Activated CD4-positive, alpha-beta T cell treated with anti-CD3 and anti-CD28 coated beads, Interleukin-2, amount 50 U/mL, for 4 hours (primary cell): ENCODE results near the gene ADIPOR2.
A peak's percentile ranks its signal among the peaks of the same experiment; 100 is the strongest.

ENCODE experiments used
- DNase-seq, 2 experiments: peaks; one replicate each; pipeline ENCODE4 v3.0.0-alpha.2; 2020

Gene ADIPOR2, protein sequence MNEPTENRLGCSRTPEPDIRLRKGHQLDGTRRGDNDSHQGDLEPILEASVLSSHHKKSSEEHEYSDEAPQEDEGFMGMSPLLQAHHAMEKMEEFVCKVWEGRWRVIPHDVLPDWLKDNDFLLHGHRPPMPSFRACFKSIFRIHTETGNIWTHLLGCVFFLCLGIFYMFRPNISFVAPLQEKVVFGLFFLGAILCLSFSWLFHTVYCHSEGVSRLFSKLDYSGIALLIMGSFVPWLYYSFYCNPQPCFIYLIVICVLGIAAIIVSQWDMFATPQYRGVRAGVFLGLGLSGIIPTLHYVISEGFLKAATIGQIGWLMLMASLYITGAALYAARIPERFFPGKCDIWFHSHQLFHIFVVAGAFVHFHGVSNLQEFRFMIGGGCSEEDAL

DNA sequence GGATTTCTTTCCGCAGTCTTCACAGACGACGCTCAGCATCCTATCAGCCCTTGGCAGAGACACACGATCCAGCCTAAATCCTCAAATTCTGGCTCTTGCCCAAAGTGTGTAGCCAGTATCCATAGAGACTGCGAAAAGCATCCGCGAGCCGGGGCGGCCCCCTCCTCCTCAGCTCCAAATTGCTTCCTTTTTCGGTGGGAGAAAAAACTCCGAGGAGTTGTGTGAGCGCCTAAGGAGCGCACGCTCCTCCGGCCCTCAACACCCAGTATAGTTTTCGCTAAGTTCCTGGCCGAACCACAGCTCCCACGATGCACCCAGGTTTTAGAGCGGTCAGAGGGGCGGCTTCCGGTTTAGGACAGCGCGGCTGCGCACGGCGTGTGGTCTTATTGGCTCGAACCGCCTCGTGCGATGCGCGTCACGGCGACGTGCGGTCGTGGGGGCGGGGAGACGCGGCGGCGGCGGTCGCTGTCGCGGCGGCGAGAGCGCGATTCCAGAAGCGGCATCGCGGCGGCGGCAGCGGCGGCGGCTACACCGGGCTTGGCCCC is at the start of gene ADIPOR2:
ADIPOR2 (plus strand) TSS at position 493 of the 545 bp plus-strand sequence. CDS start 63,274 bp downstream, outside the sequence.
- DNase-seq = peak; percentile 92

DNA sequence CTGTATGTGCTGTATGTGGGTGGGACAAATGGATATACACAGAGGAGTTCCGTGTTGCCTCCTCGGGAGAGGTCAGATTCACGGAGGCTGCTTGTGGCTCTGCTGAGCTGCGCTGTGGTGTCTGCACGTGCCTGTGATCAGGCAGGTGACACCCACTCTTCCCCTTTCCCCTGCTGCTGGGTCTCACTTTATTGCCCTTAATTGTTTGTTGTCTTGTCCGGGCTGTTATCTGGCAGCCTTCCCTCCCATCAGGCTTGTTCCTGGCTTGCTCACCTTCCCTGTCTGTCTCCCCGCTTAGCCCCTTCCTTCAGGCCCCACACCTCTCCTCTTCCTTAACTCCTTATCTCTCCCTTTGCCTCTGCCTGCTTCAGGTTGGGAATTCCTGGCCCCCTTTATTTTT is 48.4 kb upstream of the ADIPOR2 start:
- no peak for DNase-seq

DNA sequence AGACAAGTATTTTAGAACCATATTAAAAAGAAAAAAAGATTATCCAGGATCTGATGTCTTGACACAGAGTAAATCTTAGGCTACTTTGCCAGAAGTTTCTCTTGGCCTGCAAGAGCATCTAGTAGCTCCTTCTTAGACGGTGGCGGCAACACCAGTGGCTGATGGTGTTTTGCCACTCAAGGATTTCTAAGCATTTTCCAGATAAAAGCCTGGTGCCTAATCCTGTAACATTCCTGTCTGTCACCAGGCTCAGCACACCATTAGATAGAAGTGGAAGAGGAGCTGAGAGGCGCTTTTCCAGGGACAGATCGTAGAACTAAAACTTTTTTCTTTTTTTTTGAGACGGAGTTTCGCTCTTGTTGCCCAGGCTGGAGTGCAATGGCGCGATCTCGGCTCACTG is 47.8 kb upstream of the ADIPOR2 start:
- no peak for DNase-seq

DNA sequence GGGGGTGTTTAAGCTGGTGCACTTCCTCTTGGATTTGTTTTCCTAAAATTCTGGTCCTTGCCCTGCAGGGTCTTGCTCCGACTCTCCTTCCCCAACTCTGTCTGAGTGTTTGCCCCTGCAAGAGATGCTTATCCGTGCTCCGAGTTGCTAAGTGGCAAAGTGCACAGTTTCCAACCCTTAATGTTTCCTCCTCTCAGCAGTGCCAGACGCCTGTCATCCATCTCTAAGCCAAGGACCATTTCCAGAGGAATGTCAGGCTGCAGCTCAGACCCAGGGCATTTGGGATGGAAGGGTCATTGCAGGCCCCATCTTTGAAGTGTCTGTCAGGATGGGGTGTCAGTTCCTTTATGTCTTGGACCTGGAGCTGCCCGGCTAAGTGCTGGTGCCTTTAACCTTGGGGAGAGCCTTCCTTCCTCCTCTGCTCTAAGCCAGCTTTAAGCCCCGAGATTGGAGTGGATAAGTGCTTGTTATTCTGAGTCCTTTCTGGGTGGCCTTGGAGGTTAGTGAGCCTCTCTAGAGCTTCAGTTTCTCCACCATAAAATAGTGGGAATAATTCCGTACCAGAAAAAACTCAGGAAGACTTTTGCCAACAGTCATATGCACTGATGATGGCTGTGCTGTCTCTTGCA is 46.9 kb upstream of the ADIPOR2 start:
- no peak for DNase-seq

GRCh38 chr12:1644534-1645438 is 46.1 kb upstream of the ADIPOR2 start:
- DNase-seq = no peak

DNA sequence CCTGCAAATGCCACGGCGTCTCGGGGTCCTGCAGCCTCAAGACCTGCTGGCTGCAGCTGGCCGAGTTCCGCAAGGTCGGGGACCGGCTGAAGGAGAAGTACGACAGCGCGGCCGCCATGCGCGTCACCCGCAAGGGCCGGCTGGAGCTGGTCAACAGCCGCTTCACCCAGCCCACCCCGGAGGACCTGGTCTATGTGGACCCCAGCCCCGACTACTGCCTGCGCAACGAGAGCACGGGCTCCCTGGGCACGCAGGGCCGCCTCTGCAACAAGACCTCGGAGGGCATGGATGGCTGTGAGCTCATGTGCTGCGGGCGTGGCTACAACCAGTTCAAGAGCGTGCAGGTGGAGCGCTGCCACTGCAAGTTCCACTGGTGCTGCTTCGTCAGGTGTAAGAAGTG is 45.1 kb upstream of the ADIPOR2 start:
- DNase-seq = no peak

DNA sequence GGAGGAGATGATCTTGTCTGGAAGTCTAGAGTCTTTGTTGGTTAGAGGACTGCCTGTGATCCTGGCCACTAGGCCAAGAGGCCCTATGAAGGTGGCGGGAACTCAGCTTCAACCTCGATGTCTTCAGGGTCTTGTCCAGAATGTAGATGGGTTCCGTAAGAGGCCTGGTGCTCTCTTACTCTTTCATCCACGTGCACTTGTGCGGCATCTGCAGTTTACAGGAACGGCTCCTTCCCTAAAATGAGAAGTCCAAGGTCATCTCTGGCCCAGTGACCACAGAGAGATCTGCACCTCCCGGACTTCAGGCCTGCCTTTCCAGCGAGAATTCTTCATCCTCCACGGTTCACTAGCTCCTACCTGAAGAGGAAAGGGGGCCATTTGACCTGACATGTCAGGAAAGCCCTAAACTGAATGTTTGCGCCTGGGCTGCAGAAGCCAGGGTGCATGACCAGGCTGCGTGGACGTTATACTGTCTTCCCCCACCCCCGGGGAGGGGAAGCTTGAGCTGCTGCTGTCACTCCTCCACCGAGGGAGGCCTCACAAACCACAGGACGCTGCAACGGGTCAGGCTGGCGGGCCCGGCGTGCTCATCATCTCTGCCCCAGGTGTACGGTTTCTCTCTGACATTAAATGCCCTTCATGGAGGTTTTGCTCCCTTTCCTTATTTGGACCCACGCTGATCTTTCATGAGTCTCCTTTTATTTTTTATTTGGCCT is 44.1 kb upstream of the ADIPOR2 start:
- DNase-seq = no peak

DNA sequence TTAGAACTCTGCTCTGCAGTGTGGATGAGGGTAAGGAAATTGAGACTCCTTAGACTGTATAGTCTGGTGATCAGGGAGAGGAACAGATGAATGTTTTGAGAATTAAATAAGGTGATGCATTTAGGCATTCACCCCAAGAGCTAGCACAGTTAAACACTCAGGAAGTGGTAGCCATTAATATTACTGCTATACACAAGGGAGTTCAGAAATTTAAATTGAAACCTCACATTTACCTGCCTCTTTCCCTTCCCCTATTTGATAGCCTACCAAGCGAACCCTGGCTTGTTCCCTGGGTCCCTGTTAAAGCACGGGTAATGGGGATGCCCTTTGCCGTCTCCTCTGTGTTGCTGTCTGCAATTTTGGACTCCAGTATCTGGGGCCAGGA is 43.6 kb upstream of the ADIPOR2 start:
- no peak for DNase-seq

- DNase-seq = no peak
These were observed 40.5 kb upstream of the ADIPOR2 start for GRCh38 chr12:1650260-1650977.

- DNase-seq = no peak
These were observed 39.9 kb upstream of the ADIPOR2 start for GRCh38 chr12:1650978-1651361.

GRCh38 chr12:1651946-1652345 is 38.9 kb upstream of the ADIPOR2 start:
- DNase-seq = no peak

DNA sequence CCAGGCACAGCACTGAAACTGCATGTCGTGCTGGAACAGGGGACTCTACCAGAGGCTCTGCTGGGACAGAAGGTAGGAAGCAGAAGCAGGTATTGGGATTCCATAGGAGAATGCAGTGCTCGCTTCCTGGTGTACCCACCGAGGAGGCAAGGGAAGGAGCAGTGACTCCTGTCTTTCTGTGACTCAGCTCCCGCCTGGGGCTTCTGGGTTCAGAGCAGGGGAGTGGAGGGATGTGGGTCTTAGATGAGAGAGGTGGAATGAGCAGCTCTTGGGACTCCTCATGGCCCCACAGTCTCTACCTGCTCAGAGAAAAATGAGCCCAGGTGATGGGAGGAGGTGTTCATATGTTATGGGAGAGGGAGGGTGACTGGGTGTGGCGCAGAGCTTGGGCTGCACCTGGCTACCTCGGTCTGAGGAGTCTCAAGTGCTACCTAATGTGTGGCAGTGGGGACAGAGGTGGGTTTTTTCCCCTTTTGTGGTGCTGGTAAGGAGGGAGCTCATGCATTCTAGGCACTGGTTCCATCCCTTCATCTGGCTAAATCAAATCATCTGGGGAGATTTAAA is 35.6 kb upstream of the ADIPOR2 start:
- no peak for DNase-seq

- no peak for DNase-seq
These were observed 34.0 kb upstream of the ADIPOR2 start for GRCh38 chr12:1656902-1657301.

DNA sequence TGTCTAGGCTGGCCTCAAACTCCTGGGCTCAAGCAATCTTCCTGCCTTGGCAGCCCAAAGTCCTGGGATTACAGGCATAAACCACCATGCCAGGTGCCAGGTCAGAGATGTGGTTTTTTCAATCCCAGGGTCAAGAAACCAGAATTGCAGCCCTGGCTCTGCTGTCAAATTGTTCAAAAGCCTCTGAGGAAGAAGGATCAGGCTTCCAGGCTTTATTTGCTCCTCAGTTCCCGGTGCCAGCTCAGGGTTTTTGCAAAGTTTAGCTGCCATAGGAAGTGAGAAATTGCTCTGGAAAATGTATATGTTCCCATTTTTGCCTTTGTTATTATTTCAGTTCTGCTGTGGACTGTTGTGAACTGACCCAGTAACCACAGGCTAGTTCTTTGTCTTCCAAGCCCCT is 33.2 kb upstream of the ADIPOR2 start:
- DNase-seq = no peak

GRCh38 chr12:1660304-1661187 is 30.3 kb upstream of the ADIPOR2 start:
- peak; percentile 63 to 64 for DNase-seq

GRCh38 chr12:1661553-1662335 is 29.1 kb upstream of the ADIPOR2 start:
- DNase-seq = peak; percentile 60 to 69

DNA sequence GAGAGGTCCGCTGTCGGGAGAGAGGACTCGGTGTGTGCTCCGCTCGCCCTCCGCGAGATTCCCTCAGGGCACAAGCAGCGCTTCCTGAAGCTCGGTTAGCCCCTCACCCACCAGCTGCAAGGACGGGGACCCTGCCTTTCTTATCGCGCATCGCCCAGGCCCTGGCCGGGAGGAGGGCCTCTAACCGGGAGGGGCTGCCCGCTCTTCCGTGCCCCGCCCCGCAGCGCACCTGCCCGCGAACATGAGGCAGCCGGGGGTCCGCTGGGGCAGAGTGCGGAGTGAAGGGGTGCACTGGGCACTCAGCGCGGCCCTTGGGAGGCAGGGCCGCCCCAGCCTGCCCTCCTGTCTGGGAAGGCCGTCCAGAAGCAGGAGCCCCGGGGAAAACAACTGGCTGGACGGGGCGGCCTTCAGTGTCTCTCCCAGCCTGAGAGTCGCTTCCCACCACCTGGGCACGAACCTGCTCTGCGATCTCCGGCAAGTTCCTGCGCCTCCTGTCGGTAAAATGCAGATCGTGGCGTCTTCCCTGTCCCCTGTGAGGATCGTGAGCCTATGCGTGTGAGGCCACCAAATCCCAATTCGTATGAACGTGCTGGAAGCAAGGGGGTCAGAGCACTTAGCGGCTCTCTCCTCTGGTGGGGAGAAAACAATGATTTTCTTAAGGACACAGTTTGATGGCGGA is 28.0 kb upstream of the ADIPOR2 start:
- DNase-seq = peak; percentile 6 to 22

GRCh38 chr12:1663440-1664132 is 27.3 kb upstream of the ADIPOR2 start:
- DNase-seq = no peak
